RWPE2 (cell line): ENCODE data around the gene STARD5.

Experiments used
- ATAC-seq: fragments of 200-7000 bp; cut with Tn5 transposase; 3 replicates; pipeline ENCODE4 v1.9.1; 2021; ENCODE audit warnings: low read depth
- DNase-seq: peaks from one replicate; pipeline ENCODE4 v3.0.0-alpha.2; 2020; ENCODE audit warnings: low spot score
- H3K27ac ChIP-seq: fragments of 450-650 bp; 2 replicates; pipeline ENCODE4 v1.5.1; 2017; ENCODE audit warnings: mild to moderate bottlenecking; ENCODE audit not compliant: poor library complexity, severe bottlenecking
- H3K27me3 ChIP-seq: fragments of 250-450 bp; sonication (Bioruptor Pico); 2 replicates; pipeline ENCODE4 v1.5.1; 2021; ENCODE audit warnings: mild to moderate bottlenecking, moderate library complexity; ENCODE audit not compliant: insufficient read depth, poor library complexity, severe bottlenecking
- H3K36me3 ChIP-seq: fragments of 250-450 bp; sonication (Bioruptor Pico); 2 replicates; pipeline ENCODE4 v1.5.1; 2020; ENCODE audit warnings: low read depth, mild to moderate bottlenecking, moderate library complexity
- H3K4me1 ChIP-seq: fragments of 250-450 bp; sonication (Bioruptor Pico); 2 replicates; pipeline ENCODE4 v1.5.1; 2021; ENCODE audit warnings: mild to moderate bottlenecking, moderate library complexity; ENCODE audit not compliant: insufficient read depth, poor library complexity, severe bottlenecking
- H3K4me3 ChIP-seq: fragments of 250-450 bp; sonication (Bioruptor Pico); 2 replicates; pipeline ENCODE4 v1.5.1; 2021; ENCODE audit warnings: mild to moderate bottlenecking, moderate library complexity; ENCODE audit not compliant: severe bottlenecking
- H3K9me3 ChIP-seq: fragments of 250-450 bp; sonication (Bioruptor Pico); 2 replicates; pipeline ENCODE4 v1.5.1; 2021; ENCODE audit warnings: mild to moderate bottlenecking, moderate library complexity; ENCODE audit not compliant: severe bottlenecking
- CTCF ChIP-seq: fragments of 450-650 bp; IDR thresholded peaks from one replicate; pipeline ENCODE4 v1.5.1; 2017; ENCODE audit warnings: mild to moderate bottlenecking, moderate library complexity; ENCODE audit not compliant: poor library complexity, severe bottlenecking

Gene STARD5

GRCh38 chr15:81265256-81265943 is 58.5 kb downstream of the STARD5 start:
- ATAC-seq (no peak), DNase-seq (no peak)
- Histone ChIP-seq H3K4me3 (no peak overlapping the region), H3K36me3 (no peaks in the 10 kb centered on the region), H3K27me3 (no peaks in the 10 kb centered on the region), H3K27ac (no peak overlapping the region), H3K4me1 (peaks cover 5% of the 10 kb centered on the region), H3K9me3 (no peaks in the 10 kb centered on the region)
- TF ChIP-seq CTCF = no peak

- Histone ChIP-seq H3K27ac (no peak overlapping the region), H3K4me3 (no peak overlapping the region), H3K36me3 (no peaks in the 10 kb centered on the region), H3K9me3 (no peaks in the 10 kb centered on the region), H3K27me3 (no peaks in the 10 kb centered on the region), H3K4me1 (peaks cover 5% of the 10 kb centered on the region)
- DNase-seq (no peak), ATAC-seq (no peak)
- TF ChIP-seq CTCF = no peak
Observed at GRCh38 chr15:81264072-81264857, 59.7 kb downstream of the STARD5 start.

- Histone ChIP-seq H3K4me3 (no peak overlapping the region), H3K27me3 (no peaks in the 10 kb centered on the region), H3K27ac (no peak overlapping the region), H3K9me3 (no peaks in the 10 kb centered on the region), H3K36me3 (no peaks in the 10 kb centered on the region), H3K4me1 (peaks cover 5% of the 10 kb centered on the region)
- ATAC-seq (no peak), DNase-seq (no peak)
- TF ChIP-seq CTCF = no peak
Observed at GRCh38 chr15:81263477-81263876, 60.5 kb downstream of the STARD5 start.

GRCh38 chr15:81261172-81261811 is 62.6 kb downstream of the STARD5 start:
- Histone ChIP-seq H3K27me3 (no peaks in the 10 kb centered on the region), H3K4me1 (peaks cover 4% of the 10 kb centered on the region), H3K36me3 (no peaks in the 10 kb centered on the region), H3K4me3 (no peak overlapping the region), H3K27ac (no peak overlapping the region), H3K9me3 (no peaks in the 10 kb centered on the region)
- no peak for TF ChIP-seq CTCF
- ATAC-seq = no peak
- DNase-seq = no peak
